GM23338 (cell line): ENCODE results near the gene CPM. TPM values are rescaled to one million over a fixed set of nuclear protein-coding genes. Genes with fewer than 3 reads are reported as not detected.

Experiments used
- ATAC-seq: fragments of 200-7000 bp; cut with Tn5 transposase; 3 replicates; pipeline ENCODE4 v1.9.1; 2020
- DNase-seq: peaks from one replicate; pipeline ENCODE4 v3.0.0-alpha.2; 2015; ENCODE audit warnings: low spot score
- H2AFZ ChIP-seq: fragments of 200-600 bp; sonication (generic); 2 replicates; pipeline ENCODE4 v1.8.0; 2016; ENCODE audit warnings: antibody characterized with exemption, mild to moderate bottlenecking, moderate library complexity
- H3F3A ChIP-seq: fragments of 200-600 bp; sonication (generic); replicated peaks from 2 replicates; pipeline ENCODE4 v1.8.0; 2017; ENCODE audit warnings: antibody characterized with exemption, mixed run types, low read depth
- H3K27ac ChIP-seq: fragments of 200-600 bp; sonication (generic); 2 replicates; pipeline ENCODE4 v1.6.1; 2016; ENCODE audit warnings: low read depth
- H3K27me3 ChIP-seq: fragments of 200-600 bp; sonication (generic); 2 replicates; pipeline ENCODE4 v1.8.0; 2016; ENCODE audit warnings: mild to moderate bottlenecking, mixed run types, moderate library complexity; ENCODE audit not compliant: insufficient read depth
- H3K36me3 ChIP-seq: fragments of 200-600 bp; sonication (generic); 2 replicates; pipeline ENCODE4 v1.8.0; 2016; ENCODE audit warnings: mild to moderate bottlenecking; ENCODE audit not compliant: insufficient read depth
- H3K4me1 ChIP-seq: fragments of 200-600 bp; sonication (generic); 2 replicates; pipeline ENCODE4 v1.8.0; 2016; ENCODE audit warnings: mild to moderate bottlenecking, moderate library complexity; ENCODE audit not compliant: insufficient read depth
- H3K4me2 ChIP-seq: fragments of 200-600 bp; sonication (generic); 2 replicates; pipeline ENCODE4 v1.7.1; 2017; ENCODE audit warnings: mixed run types
- H3K4me3 ChIP-seq: fragments of 200-600 bp; sonication (generic); 2 replicates; pipeline ENCODE4 v1.6.1; 2016; ENCODE audit warnings: mixed run types
- H3K79me2 ChIP-seq: fragments of 200-600 bp; sonication (generic); replicated peaks from 2 replicates; pipeline ENCODE4 v1.8.0; 2017; ENCODE audit warnings: mild to moderate bottlenecking; ENCODE audit not compliant: insufficient read depth
- H3K9me2 ChIP-seq: fragments of 200-600 bp; sonication (generic); 2 replicates; pipeline ENCODE4 v1.8.0; 2017; ENCODE audit not compliant: insufficient read depth
- H4K20me1 ChIP-seq: fragments of 200-600 bp; sonication (generic); replicated peaks from 2 replicates; pipeline ENCODE4 v1.8.0; 2017; ENCODE audit warnings: mild to moderate bottlenecking; ENCODE audit not compliant: insufficient read depth
- H3K27ac Mint-ChIP-seq: 2 replicates; pipeline ENCODE4 v1.8.0; 2020; ENCODE audit warnings: inconsistent platforms, mild to moderate bottlenecking, moderate library complexity, mixed read lengths
- H3K27me3 Mint-ChIP-seq: 3 replicates; pipeline ENCODE4 v1.8.0; 2022; ENCODE audit warnings: low read depth, mild to moderate bottlenecking, moderate library complexity, mixed read lengths, inconsistent platforms; ENCODE audit not compliant: insufficient read depth, poor library complexity
- H3K36me3 Mint-ChIP-seq: 3 replicates; pipeline ENCODE4 v1.8.0; 2021; ENCODE audit warnings: low read depth, mild to moderate bottlenecking, inconsistent platforms, moderate library complexity, mixed read lengths
- H3K4me1 Mint-ChIP-seq: 3 replicates; pipeline ENCODE4 v1.8.0; 2020; ENCODE audit warnings: mild to moderate bottlenecking, inconsistent platforms, mixed read lengths
- H3K4me3 Mint-ChIP-seq: 3 replicates; pipeline ENCODE4 v1.8.0; 2021; ENCODE audit warnings: moderate library complexity, mild to moderate bottlenecking, inconsistent platforms, mixed read lengths
- H3K9me3 Mint-ChIP-seq: 3 replicates; pipeline ENCODE4 v1.8.0; 2020; ENCODE audit warnings: moderate library complexity, mild to moderate bottlenecking, inconsistent platforms, mixed read lengths
- CREB1 ChIP-seq: fragments of 250-450 bp; sonication (Bioruptor Pico); IDR thresholded peaks from 2 replicates; pipeline ENCODE4 v1.5.0; 2020; ENCODE audit warnings: low read depth, mild to moderate bottlenecking, moderate library complexity
- EZH2 ChIP-seq: fragments of 200-600 bp; sonication (generic); IDR thresholded peaks from one replicate; pipeline ENCODE4 v1.8.0; 2017; ENCODE audit warnings: antibody characterized with exemption, mild to moderate bottlenecking, low read depth; ENCODE audit not compliant: unreplicated experiment
- EZH2phosphoT487 ChIP-seq: fragments of 200-600 bp; sonication (generic); IDR thresholded peaks from one replicate; pipeline ENCODE4 v1.8.1; 2018; ENCODE audit warnings: antibody characterized with exemption; ENCODE audit not compliant: unreplicated experiment
- JUNB ChIP-seq: IDR thresholded peaks from one replicate; pipeline ENCODE4 v1.6.1; 2016; ENCODE audit warnings: antibody characterized with exemption; ENCODE audit not compliant: unreplicated experiment
- POLR2AphosphoS5 ChIP-seq: IDR thresholded peaks from 2 replicates; pipeline ENCODE4 v1.6.1; 2016; ENCODE audit warnings: antibody characterized with exemption, low read depth
- ZNF114 ChIP-seq: fragments of 250-450 bp; sonication (Bioruptor Pico); IDR thresholded peaks from 2 replicates; pipeline ENCODE4 v1.5.0; 2020; ENCODE audit warnings: mild to moderate bottlenecking, moderate library complexity
- ZNF331 ChIP-seq: fragments of 250-450 bp; sonication (Bioruptor Pico); IDR thresholded peaks from 2 replicates; pipeline ENCODE4 v1.5.0; 2020; ENCODE audit warnings: low read depth, mild to moderate bottlenecking, moderate library complexity
- polyA plus RNA-seq: library from polyadenylated mRNA; unstranded; fragments of >200 nt; fragmentation: Nextera tagmentation; extraction: Ambion mirVana; gene quantifications from 2 replicates; pipeline ENCODE4 v1.2.1, GENCODE V29; 2016
- total RNA-seq: library from RNA; depleted of rRNA; stranded (reverse); fragments of >200 nt; shearing (Covaris generic); gene quantifications from 2 replicates; pipeline ENCODE4 v1.2.3, GENCODE V29; 2014
- TF ChIP-seq, protein P1 (sequence below), 2 experiments: fragments of 200-600 bp in 1 of 2; sonication (generic) in 1 of 2; conservative IDR thresholded peaks; 2 replicates each; pipeline versions ENCODE4 v1.5.1 to v1.6.1; 2016 to 2017; ENCODE audit warnings: antibody characterized with exemption in 2 of 2, low read depth in 2 of 2, mild to moderate bottlenecking in 2 of 2, moderate library complexity in 1 of 2
- TF ChIP-seq, protein P2 (sequence below): fragments of 250-450 bp; sonication (Bioruptor Pico); IDR thresholded peaks from 2 replicates; pipeline ENCODE4 v1.5.0; 2020; ENCODE audit warnings: mild to moderate bottlenecking, moderate library complexity
- TF ChIP-seq, protein P3 (sequence below): IDR thresholded peaks from one replicate; pipeline ENCODE4 v1.6.1; 2018; ENCODE audit warnings: antibody characterized with exemption; ENCODE audit not compliant: unreplicated experiment
- TF ChIP-seq, protein P4 (sequence below): IDR thresholded peaks from 2 replicates; pipeline ENCODE4 v1.6.1; 2016; ENCODE audit warnings: antibody characterized with exemption

CPM gene
- total and polyA plus RNA-seq, 2 experiments from 2014 or later = 0.37 to 5.8 TPM

GRCh38 chr12:68821357-68822188 lies 111.4 kb downstream of the CPM start:
- Mint-ChIP-seq H3K4me3 (no peak overlapping the region), H3K4me1 (no peaks in the 10 kb centered on the region), H3K27me3 (no peaks in the 10 kb centered on the region), H3K9me3 (no peaks in the 10 kb centered on the region), H3K36me3 (peaks cover 85% of the 10 kb centered on the region), H3K27ac (no peak overlapping the region)
- H3F3A ChIP-seq = 0 out of 2 replicates have a peak, but pooled peaks cover 6% of the 10 kb centered on the region
- H3K36me3 ChIP-seq = peaks cover 88% of the 10 kb centered on the region
- H3K4me1 ChIP-seq = no peaks in the 10 kb centered on the region
- H3K4me2 ChIP-seq = no peak overlapping the region
- ATAC-seq (no peak), DNase-seq (no peak)
- H2AFZ ChIP-seq = no peak overlapping the region
- no peak overlapping the region for H3K4me3 ChIP-seq
- peaks cover 45% of the 10 kb centered on the region for H3K79me2 ChIP-seq
- H3K9me2 ChIP-seq = no peaks in the 10 kb centered on the region
- peaks cover 19% of the 10 kb centered on the region for H4K20me1 ChIP-seq
- TF ChIP-seq, protein P1, sequence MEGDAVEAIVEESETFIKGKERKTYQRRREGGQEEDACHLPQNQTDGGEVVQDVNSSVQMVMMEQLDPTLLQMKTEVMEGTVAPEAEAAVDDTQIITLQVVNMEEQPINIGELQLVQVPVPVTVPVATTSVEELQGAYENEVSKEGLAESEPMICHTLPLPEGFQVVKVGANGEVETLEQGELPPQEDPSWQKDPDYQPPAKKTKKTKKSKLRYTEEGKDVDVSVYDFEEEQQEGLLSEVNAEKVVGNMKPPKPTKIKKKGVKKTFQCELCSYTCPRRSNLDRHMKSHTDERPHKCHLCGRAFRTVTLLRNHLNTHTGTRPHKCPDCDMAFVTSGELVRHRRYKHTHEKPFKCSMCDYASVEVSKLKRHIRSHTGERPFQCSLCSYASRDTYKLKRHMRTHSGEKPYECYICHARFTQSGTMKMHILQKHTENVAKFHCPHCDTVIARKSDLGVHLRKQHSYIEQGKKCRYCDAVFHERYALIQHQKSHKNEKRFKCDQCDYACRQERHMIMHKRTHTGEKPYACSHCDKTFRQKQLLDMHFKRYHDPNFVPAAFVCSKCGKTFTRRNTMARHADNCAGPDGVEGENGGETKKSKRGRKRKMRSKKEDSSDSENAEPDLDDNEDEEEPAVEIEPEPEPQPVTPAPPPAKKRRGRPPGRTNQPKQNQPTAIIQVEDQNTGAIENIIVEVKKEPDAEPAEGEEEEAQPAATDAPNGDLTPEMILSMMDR (conservative IDR thresholded peaks at IDR 0.05; ENCODE audit: low read depth in 2 of 2) = no peak
- TF ChIP-seq EZH2 = no peak
- no peak for TF ChIP-seq CREB1 (CRISPR knock-in tag)
- TF ChIP-seq POLR2AphosphoS5 = no peak
- no peak for TF ChIP-seq EZH2phosphoT487
- no peak for TF ChIP-seq ZNF114 (CRISPR knock-in tag)
- TF ChIP-seq JUNB = no peak
- TF ChIP-seq, protein P2, sequence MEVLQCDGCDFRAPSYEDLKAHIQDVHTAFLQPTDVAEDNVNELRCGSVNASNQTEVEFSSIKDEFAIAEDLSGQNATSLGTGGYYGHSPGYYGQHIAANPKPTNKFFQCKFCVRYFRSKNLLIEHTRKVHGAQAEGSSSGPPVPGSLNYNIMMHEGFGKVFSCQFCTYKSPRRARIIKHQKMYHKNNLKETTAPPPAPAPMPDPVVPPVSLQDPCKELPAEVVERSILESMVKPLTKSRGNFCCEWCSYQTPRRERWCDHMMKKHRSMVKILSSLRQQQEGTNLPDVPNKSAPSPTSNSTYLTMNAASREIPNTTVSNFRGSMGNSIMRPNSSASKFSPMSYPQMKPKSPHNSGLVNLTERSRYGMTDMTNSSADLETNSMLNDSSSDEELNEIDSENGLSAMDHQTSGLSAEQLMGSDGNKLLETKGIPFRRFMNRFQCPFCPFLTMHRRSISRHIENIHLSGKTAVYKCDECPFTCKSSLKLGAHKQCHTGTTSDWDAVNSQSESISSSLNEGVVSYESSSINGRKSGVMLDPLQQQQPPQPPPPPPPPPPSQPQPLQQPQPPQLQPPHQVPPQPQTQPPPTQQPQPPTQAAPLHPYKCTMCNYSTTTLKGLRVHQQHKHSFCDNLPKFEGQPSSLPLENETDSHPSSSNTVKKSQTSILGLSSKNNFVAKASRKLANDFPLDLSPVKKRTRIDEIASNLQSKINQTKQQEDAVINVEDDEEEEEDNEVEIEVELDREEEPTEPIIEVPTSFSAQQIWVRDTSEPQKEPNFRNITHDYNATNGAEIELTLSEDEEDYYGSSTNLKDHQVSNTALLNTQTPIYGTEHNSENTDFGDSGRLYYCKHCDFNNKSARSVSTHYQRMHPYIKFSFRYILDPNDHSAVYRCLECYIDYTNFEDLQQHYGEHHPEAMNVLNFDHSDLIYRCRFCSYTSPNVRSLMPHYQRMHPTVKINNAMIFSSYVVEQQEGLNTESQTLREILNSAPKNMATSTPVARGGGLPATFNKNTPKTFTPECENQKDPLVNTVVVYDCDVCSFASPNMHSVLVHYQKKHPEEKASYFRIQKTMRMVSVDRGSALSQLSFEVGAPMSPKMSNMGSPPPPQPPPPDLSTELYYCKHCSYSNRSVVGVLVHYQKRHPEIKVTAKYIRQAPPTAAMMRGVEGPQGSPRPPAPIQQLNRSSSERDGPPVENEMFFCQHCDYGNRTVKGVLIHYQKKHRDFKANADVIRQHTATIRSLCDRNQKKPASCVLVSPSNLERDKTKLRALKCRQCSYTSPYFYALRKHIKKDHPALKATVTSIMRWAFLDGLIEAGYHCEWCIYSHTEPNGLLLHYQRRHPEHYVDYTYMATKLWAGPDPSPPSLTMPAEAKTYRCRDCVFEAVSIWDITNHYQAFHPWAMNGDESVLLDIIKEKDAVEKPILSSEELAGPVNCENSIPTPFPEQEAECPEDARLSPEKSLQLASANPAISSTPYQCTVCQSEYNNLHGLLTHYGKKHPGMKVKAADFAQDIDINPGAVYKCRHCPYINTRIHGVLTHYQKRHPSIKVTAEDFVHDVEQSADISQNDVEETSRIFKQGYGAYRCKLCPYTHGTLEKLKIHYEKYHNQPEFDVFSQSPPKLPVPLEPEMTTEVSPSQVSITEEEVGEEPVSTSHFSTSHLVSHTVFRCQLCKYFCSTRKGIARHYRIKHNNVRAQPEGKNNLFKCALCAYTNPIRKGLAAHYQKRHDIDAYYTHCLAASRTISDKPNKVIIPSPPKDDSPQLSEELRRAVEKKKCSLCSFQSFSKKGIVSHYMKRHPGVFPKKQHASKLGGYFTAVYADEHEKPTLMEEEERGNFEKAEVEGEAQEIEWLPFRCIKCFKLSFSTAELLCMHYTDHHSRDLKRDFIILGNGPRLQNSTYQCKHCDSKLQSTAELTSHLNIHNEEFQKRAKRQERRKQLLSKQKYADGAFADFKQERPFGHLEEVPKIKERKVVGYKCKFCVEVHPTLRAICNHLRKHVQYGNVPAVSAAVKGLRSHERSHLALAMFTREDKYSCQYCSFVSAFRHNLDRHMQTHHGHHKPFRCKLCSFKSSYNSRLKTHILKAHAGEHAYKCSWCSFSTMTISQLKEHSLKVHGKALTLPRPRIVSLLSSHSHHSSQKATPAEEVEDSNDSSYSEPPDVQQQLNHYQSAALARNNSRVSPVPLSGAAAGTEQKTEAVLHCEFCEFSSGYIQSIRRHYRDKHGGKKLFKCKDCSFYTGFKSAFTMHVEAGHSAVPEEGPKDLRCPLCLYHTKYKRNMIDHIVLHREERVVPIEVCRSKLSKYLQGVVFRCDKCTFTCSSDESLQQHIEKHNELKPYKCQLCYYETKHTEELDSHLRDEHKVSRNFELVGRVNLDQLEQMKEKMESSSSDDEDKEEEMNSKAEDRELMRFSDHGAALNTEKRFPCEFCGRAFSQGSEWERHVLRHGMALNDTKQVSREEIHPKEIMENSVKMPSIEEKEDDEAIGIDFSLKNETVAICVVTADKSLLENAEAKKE = no peak
- TF ChIP-seq, protein P3, sequence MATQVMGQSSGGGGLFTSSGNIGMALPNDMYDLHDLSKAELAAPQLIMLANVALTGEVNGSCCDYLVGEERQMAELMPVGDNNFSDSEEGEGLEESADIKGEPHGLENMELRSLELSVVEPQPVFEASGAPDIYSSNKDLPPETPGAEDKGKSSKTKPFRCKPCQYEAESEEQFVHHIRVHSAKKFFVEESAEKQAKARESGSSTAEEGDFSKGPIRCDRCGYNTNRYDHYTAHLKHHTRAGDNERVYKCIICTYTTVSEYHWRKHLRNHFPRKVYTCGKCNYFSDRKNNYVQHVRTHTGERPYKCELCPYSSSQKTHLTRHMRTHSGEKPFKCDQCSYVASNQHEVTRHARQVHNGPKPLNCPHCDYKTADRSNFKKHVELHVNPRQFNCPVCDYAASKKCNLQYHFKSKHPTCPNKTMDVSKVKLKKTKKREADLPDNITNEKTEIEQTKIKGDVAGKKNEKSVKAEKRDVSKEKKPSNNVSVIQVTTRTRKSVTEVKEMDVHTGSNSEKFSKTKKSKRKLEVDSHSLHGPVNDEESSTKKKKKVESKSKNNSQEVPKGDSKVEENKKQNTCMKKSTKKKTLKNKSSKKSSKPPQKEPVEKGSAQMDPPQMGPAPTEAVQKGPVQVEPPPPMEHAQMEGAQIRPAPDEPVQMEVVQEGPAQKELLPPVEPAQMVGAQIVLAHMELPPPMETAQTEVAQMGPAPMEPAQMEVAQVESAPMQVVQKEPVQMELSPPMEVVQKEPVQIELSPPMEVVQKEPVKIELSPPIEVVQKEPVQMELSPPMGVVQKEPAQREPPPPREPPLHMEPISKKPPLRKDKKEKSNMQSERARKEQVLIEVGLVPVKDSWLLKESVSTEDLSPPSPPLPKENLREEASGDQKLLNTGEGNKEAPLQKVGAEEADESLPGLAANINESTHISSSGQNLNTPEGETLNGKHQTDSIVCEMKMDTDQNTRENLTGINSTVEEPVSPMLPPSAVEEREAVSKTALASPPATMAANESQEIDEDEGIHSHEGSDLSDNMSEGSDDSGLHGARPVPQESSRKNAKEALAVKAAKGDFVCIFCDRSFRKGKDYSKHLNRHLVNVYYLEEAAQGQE = no peak
- no peak for TF ChIP-seq ZNF331 (CRISPR knock-in tag)
- TF ChIP-seq, protein P4, sequence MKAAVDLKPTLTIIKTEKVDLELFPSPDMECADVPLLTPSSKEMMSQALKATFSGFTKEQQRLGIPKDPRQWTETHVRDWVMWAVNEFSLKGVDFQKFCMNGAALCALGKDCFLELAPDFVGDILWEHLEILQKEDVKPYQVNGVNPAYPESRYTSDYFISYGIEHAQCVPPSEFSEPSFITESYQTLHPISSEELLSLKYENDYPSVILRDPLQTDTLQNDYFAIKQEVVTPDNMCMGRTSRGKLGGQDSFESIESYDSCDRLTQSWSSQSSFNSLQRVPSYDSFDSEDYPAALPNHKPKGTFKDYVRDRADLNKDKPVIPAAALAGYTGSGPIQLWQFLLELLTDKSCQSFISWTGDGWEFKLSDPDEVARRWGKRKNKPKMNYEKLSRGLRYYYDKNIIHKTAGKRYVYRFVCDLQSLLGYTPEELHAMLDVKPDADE = no peak
- H3K27ac ChIP-seq = no peak overlapping the region
- H3K27me3 ChIP-seq = no peaks in the 10 kb centered on the region
